DMS79 treated with DMSO at 0.1 percent for 48 hours (cell line): ENCODE results near the gene CHSY1.
"Not testable (repeated sequence)": the region's sequence is repeated elsewhere in the genome, so short reads cannot be mapped to it uniquely, and the experiment has no call there.

ENCODE experiments used
- DNase-seq: peaks from one replicate; lab custom pipeline; 2025; lab: John Stamatoyannopoulos, UW

Gene CHSY1, protein sequence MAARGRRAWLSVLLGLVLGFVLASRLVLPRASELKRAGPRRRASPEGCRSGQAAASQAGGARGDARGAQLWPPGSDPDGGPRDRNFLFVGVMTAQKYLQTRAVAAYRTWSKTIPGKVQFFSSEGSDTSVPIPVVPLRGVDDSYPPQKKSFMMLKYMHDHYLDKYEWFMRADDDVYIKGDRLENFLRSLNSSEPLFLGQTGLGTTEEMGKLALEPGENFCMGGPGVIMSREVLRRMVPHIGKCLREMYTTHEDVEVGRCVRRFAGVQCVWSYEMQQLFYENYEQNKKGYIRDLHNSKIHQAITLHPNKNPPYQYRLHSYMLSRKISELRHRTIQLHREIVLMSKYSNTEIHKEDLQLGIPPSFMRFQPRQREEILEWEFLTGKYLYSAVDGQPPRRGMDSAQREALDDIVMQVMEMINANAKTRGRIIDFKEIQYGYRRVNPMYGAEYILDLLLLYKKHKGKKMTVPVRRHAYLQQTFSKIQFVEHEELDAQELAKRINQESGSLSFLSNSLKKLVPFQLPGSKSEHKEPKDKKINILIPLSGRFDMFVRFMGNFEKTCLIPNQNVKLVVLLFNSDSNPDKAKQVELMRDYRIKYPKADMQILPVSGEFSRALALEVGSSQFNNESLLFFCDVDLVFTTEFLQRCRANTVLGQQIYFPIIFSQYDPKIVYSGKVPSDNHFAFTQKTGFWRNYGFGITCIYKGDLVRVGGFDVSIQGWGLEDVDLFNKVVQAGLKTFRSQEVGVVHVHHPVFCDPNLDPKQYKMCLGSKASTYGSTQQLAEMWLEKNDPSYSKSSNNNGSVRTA

DNA sequence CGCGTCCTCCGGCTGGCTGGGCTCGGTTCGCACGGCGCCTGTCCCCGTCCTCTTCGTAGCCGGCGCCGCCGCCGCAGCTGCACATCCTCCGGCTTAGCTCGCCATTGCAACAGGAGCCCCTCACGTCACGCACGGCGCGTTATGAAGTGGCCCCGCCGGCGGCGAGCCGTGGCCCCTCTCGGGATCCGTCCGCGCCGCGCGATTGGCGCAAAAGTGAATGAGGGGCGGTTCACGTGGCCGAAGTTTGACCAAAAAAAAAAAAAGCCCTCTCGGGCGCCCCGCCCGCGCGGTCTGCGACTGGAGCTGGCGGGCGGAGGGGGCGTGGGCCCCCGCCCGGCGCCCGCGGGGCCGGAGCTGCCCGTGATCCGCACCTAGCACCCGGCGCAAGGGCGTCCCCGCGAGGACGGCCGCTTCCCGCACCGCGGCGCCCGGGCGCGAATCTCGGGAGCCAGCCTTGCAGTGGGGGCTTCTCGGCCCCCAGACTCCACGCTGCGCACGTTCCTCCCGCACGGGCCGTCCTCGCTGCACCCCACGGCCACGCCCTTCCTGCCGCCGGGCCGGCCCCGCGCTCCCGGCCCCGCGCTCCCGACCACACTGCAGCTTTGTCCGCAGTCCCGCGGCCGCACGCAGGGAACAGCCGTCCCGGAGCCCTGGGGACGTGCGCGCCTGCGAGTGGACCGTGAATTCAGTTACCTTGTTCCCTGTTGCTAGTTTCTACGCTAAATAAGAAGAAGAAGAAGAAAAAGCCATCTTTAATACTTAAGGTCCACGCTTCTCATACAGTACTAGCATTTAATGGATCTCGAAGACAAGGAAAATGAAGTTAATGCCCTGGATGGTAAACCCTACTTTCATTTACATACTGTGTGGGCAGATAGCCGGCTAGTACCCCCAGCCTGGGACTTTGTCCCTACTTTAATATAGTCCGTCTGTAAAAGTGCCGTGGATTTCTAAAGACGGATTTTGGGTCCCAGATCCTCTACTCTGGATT, at the start of gene CHSY1:
TSS of gene CHSY1 (minus strand) at position 219 of the 991 bp plus-strand sequence. CDS start 592 bp downstream, outside the sequence.
- peak; percentile 53 for DNase-seq

DNA sequence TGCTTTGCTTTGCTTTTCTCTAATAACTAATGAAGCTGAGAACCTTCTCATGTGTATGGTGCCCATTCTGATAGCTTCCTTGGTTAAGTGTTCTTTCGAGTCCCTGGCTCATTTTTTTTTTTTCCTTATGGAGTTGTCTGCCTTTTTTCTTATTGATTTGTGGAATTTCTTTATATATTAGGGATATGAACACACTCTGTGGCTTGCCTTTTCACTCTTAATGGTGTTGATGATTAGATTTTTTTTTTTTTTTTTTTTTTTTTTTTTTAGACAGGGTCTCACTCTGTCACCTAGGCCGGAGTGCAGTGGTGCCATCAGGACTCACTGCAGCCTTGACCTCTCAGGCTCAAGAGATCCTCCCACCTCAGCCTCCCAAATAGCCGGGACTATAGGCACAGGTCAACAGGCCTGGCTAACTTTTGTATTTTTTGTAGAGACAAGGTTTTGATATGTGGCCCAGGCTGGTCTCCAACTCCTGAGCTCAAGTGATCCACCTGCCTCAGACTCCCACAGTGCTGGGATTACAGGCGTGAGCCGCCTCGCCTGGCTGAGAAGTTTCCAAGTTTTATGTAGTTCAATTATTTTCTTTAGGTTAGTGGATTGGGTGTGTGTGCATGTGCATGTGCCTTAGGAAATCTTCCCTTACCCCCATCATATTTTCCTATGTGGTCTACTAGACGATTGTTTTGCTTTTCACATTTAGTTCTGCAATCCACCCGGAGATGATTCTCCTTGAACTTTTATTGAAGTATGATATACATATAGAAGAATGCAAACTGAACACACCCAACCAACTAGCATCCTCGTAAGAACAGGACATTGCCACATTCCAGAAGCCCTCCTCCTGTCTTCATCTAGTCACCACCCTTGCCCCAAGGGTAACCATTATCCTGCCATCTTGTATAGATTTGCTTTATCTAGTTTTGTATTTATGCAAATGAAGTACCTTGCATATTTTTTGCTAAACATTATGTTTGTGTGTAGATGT, 44.9 kb upstream of the CHSY1 start:
- no peak for DNase-seq

DNA sequence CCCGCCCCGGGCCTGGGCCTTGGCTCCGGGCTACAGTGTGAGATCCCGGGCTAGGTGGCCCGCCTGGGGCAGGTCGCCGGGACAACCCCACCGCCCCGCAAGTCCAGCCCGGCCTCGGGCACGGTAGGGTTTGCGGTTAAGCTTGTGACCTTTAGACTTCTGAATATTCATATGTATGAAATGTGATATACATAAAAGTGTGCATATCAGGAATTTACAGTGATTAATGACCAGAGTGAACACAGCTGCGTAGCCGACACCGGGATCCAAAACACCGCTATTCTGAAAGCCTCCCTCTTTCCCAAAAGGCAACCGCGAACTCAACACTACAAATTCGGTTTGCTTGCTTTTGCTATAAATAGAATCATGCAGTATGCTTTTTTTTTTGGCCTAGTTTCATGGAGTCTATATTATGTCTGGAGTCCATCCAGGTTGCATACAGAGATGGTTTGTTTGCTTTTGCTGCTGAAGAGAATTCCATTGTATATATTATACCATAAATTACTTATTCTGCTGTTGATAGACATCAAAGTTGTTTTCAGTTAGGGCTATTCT, 43.8 kb upstream of the CHSY1 start:
- DNase-seq, result no peak

DNA sequence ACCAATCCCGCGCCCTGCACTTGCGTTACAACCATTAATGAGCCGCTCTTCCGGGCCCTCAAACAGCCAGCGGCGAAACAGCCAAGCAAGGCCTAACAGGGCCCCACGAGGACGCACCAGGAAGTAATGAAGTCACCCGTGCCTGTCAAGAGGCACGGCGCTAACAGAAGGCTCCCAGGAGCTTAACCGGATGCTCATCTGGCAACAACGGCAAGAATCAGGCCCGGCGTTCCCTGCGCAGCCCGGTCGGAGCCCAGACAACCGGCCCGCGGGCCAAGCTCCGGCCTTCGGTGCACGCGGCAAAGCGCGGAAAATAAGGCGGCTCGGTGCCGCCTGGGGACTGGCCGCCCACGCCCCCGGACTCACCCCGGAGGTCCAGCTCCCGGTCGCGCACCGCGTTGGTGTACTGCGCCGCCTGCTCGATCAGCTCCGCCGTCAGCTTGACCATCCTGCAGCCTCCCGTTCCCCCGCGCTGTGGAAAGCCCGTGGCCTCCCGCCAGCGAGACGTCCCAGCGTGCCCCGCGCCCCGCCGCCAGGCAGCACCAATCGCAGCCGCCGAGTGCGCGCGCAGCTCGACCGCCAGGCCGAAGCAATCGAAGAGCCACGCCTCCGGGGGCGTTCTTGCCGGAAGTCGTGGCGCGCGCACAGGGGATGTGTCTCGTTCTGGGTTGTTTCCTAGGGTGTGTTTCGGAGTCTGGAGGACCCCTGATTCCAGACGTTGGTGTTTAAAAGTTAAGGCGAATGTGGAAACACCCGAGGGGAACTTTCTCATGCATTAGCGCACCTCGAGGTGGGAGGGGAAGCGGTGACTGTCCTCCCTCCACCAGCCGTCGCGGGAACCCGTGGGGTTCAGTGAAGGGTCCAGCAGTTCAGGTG, 43.1 kb upstream of the CHSY1 start, which contains the start of gene SNRPA1:
TSS of gene SNRPA1 (minus strand) at position 518 of the 876 bp plus-strand sequence. CDS start at position 448, 70 bp downstream.
- DNase-seq, result peak; percentile 66

DNA sequence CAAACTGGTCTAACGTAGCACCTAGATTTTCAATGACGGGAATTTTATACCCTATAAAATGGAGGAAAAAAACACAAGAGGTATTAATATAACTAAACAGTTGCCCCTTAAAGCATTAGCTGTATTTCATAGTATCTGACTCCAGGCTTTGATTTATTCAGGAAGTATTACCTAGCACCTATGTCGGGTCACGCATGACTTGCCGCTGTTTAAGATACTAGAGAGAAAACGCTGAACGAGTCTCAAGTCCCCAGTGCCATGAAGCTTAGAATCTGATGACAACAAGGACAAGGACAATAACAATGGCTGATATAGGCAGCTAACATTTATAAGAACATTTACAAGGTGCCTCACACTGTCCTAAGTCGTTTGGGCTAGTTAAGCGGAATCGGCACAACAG, 41.3 kb upstream of the CHSY1 start:
- peak; percentile 11 for DNase-seq

DNA sequence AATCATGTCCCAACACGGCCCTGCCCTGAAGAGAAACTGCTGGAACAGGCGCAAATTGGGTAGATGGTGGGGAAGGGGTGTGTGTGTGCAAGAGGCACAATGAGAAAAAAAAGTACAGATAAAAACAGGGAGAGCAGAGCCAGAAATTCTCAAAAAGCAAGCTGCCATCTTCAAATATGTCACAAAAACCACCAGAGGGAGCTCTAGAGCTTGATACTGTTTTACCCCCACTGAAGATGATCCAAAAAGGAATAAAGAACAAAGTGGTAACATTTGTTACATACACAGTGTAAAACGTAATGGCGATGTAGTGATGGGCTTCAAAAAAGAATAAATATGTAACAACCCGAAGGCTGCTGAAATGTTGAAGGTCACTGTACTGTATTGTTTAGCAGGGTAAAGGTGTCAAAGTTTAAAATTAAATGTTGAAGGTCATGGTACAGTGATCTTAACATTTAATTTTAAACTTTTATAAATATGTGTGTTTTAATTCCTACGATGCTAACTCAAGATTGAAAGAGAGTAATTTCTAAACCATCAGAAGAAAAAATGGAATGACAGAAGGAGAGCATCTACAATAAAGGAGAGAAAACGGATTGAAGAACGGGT, 37.2 kb upstream of the CHSY1 start:
- peak; percentile 2 for DNase-seq

DNA sequence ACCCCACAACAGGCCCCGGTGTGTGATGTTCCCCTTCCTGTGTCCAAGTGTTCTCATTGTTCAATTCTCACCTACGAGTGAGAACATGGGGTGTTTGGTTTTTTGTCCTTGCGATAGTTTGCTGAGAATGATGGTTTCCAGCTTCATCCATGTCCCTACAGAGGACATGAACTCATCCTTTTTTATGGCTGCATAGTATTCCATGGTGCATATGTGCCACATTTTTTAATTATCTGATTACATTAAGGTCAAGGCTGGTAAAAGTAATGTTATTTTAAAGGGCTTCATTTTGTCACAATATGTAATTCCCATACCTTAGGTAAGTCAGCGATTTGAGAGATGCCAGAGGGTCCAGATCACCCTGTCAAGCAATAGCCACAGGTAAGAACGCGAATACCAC, 35.5 kb upstream of the CHSY1 start:
- DNase-seq, result not testable (repeated sequence)

DNA sequence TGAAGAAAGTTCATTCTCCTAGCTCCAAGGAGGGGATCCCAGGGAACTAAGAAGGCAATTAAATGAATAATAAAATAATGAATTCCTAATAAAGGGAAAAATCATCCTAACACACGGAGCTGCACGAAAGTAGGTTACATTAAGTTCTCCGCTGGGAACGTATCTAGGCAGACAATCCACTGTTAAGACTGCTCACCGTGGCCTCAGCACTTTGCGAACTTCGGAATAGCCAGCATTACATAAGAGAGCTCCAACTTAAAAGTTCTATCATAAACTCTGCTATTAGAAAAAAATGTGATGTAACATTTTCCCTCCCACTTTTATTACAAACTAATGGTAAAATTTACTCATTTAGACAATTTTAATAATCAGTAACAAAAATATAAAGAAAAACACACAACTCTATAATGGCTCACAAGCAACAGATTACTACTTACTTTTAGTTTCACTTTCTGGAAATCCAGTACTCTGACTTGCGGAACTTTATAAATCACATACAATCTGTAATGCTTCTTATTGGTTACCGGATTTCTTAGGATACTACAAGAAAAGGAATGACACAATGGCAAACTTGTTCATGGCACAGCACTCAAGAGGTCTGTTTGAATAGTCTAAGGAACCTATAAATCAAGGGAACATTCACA, 34.7 kb upstream of the CHSY1 start:
- DNase-seq, result no peak

DNA sequence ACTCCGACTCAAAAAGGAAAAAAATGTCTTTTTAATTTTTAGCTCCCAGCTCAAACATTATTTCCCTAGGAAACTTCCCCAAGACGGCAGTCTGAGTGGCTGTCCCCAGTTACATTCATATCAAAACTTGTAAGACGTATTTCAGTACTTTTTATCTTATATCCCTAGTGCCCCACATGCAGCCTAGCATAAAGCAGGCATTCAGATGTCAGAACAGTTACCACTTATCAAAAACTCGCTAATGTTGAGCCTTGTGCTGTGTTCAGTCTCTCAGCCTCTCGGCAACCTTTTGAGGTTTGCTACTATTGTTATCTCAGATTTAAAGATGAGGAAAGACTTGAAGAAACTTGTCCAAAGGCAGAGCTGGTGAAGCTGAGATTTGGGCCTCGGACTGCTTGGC, 32.1 kb upstream of the CHSY1 start:
- DNase-seq, result no peak

DNA sequence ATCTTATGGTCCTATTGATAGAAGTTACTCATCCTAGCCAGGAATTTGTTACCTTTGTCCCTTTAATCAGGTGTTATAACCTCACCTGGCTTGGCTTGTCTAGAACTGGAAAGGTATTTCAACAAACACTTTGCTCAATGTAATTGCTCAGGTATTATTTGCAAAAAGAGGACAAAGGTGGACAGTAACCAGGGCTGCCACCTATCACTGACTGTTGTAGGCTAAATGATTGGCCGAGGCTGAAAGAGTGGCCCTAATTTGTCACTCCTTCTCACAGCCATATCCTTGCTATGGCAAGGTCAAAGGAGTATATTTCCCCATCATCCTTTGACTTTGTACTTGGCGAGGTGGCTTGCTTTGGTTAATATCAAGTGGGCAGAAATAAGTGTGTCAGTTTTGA, 28.2 kb upstream of the CHSY1 start:
- DNase-seq, result no peak

DNA sequence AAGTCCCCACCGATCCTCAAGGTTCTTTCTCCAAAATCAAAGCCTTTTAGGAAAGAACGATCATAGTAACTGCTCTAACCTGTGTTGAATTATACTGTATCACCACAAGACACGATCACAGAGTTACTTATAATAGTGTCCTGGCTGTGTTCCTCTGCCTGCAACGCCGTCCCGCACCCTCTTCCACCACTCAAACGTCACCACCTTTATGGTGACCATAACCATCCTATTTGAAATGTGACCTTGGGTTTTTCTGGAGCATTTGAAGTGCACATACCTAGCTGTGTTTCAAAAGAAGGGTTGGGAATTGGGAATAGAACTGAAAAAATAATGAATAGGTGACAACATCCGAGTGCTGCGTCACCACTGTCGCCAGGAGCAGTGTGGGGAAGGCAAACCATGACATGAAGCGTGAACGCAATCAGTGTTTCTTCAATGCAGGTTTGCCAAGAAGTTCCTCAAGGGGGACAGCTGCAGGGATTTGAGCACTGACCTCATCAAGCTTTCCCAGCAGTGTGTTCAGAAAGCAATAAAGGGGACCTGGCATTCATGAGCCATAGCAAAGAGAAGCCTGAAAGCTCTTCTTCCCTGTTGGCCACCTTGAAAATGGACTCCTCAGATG, 26.2 kb upstream of the CHSY1 start:
- DNase-seq, result no peak

DNA sequence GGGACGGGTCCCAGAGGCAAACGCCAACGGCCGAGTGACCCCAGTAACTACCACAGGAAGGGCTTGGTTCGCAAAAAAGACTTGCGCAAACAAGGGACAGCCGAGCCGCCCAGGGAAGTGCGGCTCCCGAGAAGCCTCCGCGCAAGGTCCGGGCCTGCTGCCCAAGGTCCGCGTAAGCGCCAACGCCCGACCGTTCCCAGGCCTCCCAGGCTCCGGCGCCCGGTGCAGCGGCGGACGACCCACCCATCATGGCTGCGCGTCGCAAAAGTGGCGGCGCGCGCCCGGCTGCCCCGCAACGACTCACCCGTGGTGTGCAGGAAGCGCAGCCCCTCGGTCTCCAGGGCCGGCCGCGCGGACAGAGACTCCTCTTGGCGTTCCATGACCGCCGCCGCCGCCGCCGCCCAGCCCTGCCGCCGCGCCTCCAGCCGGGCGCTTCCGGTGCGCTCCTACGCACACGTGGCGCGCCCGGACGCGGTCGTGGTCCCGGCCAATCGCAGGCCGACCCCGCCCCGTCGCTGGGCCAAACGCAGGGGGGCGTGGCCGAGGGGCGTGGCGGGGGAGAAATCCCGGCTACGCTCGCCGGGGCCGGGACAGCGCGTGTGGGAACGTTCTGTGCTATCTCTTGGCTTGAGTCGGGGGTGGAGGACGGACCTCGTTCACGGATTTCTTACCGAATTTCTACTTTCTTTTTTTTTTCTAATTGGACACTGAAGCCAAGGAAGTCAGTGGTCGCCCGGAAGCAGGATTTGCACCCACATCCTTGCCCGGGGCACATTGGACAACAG, 25.4 kb upstream of the CHSY1 start, which contains the start of gene SELENOS:
TSS of gene SELENOS (minus strand) at position 448 of the 785 bp plus-strand sequence. CDS start at position 380, 68 bp downstream.
- DNase-seq, result peak; percentile 16

DNA sequence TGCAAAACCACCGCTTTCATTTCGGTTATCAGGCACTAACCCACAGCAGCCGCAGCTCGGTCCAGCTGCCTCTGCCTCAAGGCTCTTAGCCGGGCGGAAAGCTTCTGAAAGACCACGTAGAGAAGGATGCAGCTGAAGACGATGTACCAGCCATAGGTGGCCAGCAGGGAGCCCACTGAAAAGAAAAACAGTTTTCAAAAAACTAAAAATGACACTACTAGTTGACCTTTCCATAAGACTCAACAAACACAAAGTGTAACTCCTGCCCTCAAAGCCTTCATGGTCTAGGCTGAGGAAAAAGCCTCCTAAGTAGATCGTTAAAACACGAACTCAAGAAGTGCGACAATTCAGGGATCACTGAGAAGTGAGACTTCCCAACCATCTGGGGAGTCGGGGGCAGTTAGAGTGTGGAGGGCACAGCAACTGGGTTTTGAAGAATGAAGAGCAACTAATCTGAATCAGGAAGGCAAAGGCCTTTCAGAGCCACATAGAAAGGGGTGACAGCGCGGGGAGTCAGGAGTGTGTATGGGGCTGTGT, 24.7 kb upstream of the CHSY1 start:
- no peak for DNase-seq

DNA sequence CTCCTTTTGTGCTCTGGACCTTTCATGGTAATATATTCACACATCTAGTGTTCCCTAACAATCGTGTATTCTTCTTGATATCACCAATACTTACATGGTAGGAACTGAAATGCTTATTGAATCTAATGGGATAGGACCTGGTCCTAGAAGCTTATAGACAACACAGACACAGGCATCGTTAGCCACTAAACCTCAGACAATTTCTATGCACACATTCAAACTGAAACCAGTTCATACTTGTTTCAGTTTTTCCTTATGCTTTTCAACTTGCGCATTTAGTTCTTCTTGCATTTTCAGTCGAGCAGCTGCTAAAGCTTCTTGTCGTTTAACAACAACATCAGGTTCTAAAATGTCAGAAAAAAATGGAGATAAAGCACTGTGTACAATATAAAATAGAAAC, 23.2 kb upstream of the CHSY1 start:
- no peak for DNase-seq

DNA sequence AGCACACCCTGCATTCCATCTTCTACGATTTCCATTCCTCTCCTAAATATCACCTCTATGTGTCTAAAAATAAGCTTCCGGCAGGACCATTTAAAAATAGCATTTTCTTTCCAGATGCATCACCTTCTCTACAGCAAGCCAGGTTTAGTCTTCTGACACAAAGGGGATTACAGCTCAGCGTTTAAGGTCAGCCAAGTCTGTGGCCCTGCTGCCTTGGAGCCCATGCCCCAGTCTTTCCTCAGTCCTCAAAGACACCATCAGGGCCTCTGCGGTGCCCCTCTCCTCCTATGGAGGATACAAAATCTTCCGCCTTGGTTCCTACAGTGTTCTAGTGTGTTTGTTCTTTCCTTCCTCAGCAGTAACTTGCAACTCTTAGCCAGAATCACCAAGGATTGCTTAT, 21.7 kb upstream of the CHSY1 start:
- no peak for DNase-seq

DNA sequence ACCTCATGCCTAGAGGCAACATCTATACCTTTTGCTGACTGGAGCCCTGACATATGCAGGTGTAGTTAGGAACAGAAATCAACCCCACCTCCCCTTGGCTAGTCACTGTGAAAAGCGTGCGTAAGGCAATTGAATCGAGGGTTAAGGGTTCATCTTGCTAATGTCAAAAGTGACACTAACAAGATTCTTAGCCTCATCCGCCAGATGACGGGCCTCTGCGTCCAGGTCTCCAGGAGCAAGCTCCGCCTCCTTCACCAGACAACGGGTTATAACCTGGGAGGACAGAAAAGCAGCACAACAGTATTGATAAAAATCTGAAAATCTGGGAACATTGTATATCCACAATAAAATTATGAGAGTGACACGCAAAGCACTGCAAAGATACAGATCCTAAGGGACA, 20.7 kb upstream of the CHSY1 start:
- no peak for DNase-seq
